Measurements from ENCODE around the gene SUPT3H.

- TF ChIP-seq CTCF (IDR thresholded peaks at IDR 0.05) (no peak), POLR2A (IDR thresholded peaks at IDR 0.05) (no peak)
Observed at GRCh38 chr6:45323656-45324224, 54.0 kb downstream of the SUPT3H start.

Measured in breast epithelium (tissue), 3 donors.